A549 (cell line): ENCODE measurements around the gene LBHD2.

ENCODE experiments used
- EP300 ChIP-seq, 2 experiments: fragments of >200 bp; sonication (Bioruptor Twin); formaldehyde crosslinking; IDR thresholded peaks; 2 replicates in 1 of 2; 3 replicates in 1 of 2; pipeline ENCODE4 v1.6.1; 2016 to 2017
- RFX5 ChIP-seq: fragments of 450-650 bp; IDR thresholded peaks from 2 replicates; pipeline ENCODE4 v1.7.1; 2014; ENCODE audit warnings: antibody characterized with exemption, mild to moderate bottlenecking, moderate library complexity

GRCh38 chr14:103050935-103051334 is 33.1 kb upstream of the LBHD2 start:
- TF ChIP-seq EP300 (IDR thresholded peaks at IDR 0.05): no peak
- no peak for TF ChIP-seq RFX5
